Left renal cortex interstitium (tissue), 4 donors: ENCODE measurements around the gene RAB3A. TPM values are rescaled to one million over a fixed set of nuclear protein-coding genes. Genes with fewer than 3 reads are reported as not detected.

Source experiments
- DNase-seq, 4 donors: peaks; one replicate each; pipeline ENCODE4 v3.0.0-alpha.2; 2013; ENCODE audit warnings: low read depth in 4 of 4, low spot score in 2 of 4, missing footprints in 1 of 4
- polyA plus RNA-seq, 4 donors: library from polyadenylated mRNA; unstranded; fragments of 120-200 nt; gene quantifications; one replicate each; pipeline ENCODE4 v1.2.1, GENCODE V29; 2013; ENCODE audit not compliant: insufficient read length in 4 of 4

The RAB3A gene
- polyA plus RNA-seq, 4 donors: 4.6 to 5.8 (median 5.3) TPM

DNA sequence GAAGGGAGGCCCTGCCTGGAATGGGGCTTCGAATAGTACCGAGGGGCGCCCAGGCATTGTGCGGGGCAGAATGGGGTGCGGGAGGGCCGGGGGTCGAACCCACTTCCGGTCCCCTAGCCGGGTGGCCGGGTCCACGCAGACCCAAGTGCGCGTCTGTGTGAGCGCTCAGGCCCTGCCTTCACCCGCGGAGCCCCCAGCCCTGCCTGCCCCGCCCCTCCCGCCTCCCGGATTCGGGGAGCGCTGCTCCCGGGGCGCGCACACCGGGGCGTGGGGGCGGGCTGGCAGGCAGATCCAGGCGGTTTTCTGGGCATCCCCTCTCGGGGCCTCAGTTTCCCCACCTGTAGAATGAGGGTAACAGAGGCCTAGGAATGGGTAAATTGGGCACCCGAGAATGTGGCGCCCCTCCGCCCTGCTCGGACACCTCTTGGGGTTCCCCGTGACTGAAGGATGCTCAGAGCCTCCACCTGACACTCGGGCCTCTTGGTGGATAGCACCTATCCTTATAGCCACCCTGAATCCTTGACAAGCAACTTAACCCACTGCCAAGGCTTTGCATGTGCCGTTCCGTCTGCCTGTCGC, 50.2 kb downstream of the RAB3A start:
- DNase-seq: no peak

DNA sequence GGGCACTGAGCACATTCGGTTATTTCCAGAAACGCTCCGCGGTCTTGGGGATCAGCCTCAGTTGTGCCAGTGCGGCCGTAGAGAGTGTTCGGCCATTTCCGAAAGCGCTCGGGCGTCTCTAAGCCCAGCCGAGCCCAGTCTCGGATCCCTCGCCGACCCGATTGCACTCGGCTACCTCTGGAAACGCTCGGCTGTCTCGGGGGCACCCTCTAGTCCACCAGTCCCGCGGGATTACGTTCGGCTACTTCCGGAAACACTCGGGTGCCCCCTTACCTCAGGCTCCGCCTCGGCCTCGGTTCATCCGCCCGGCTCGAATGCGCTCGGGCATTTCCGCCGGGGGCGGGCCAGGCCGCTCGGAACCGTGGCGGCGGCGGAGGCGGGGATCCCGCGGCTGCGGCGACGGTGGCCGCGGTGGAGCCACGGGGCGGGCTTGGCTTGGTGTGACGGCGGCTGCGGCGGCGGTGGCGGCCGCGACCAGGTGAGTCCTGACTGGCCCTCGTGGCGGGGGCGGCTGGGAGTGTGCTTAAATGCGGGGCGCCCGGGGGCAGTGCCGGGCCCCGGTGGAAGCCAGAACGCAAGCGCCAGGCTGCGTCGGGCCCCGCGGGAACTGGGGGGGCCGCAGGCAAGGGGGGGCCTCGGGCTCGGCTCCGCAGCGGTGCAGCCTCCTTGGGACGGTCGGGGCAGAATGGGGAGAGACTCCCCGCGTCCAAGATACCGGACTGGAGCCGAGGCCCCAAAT, 50.9 kb downstream of the RAB3A start, which contains the start of gene PIK3R2:
PIK3R2 (plus strand) TSS at position 347 of the 739 bp plus-strand sequence. CDS start 2,717 bp downstream, outside the sequence.
- DNase-seq: peak; percentile 98 to 99 (median 99)

DNA sequence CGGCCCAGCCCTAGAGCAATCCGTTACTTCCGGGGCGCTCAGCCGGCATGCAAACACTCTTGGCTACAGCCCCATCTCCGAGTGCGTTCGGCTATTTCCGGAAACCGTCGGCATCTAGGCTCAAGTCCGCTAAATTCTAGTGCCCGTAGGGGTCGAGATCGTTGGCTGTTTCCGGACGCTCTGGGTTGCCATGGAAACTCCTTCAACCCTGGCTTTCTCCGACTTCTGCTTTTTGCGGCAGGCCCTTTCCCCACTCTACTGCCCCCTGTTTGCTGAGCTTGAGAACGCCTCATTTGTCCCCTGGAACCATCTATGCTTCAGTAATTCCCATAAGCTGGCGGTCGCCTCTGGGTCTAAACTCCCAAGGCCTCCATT, 51.4 kb downstream of the RAB3A start:
- DNase-seq: peak; percentile 94 to 98 (median 96)

DNA sequence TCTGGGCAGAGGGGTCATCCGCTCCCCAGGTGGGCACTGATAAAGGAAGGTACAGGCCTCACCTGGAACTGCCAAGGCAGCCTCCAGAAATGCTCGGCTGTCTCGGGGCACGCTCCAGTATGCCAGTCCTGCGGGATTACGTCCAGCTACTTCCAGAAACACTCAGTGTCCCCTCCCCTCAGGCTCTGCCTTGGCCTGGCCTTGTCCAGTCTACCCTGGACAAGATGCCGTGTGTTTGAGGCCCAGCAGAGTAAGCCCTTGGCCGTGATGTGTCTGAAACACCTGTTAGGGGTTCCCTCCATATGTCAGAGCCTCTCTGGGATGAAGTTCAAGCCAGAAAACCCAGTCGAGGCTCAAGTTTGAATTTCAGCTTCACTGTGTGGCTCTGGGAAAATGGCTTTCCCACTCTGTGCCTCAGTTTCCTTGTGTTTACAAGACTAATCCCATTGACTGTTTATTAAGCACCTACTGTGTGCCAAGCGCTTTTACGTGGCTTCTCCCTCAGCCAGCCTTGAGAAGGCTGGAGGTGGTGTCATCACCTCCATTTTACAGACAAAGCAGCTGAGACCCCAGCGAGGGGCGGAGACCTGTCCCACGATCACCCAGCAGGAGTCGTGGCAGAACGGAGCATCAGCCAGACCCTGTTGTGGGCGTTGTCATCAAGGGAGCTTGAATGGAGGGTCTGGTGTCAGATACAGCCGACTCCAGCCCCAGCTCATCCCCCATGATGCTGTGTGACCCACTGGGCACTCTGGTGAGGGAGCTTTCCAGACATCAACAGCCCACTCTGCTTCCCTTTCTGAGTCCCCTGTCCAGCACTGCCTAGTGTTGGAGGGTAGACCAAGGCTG, 52.8 kb downstream of the RAB3A start:
- no peak for DNase-seq

DNA sequence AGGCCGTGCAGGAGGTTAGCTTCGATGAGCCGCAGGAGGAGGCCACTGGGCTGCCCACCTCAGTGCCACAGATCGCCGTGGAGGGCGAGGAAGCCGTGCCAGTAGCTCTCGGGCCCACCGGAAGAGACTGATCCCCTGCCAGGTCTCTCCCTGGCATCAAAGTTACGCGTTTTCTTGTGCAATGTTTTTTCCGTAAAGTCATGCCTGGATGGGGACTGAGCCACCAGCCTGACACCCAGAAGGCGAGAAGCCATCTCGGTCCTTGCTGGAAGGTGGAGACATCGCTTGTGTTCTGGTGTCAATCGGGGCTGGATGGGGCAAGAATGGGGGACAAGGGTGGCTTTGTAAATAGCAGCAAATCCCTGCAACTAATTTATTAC, 54.3 kb downstream of the RAB3A start:
- no peak for DNase-seq

DNA sequence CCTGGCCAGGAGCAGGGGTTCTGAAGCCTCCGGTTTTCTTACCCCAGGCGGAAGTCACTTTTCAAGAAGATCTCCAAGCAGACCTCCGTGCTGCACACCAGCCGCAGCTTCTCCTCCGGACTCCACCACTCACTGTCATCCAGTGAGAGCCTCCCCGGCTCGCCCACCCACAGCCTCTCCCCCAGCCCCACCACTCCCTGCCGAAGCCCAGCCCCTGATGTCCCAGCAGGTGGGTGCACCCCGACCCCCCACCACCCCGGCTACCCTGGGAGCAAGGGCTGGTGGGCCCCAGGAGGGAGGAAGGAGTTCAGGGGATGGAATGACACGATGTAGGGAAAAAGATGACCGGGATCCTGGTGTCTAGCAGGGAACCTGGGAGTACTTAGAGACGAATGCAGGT, 56.4 kb downstream of the RAB3A start:
- DNase-seq: no peak

Other genes starting within 250 kb of the RAB3A start
- gene KCNN1, start 236.9 kb downstream of the RAB3A start, polyA plus RNA-seq: 1 to 10 TPM; 5.6 to 8.4 (median 7.0) TPM
- gene ARRDC2, start 195.9 kb downstream of the RAB3A start, polyA plus RNA-seq: 1 to 10 TPM; 4.9 to 6.0 (median 5.3) TPM
- under 1 TPM; 0.18 to 0.42 (median 0.31) TPM for gene IL12RB1, start 117.1 kb downstream of the RAB3A start, polyA plus RNA-seq
- gene MAST3, start 106.3 kb downstream of the RAB3A start, polyA plus RNA-seq: 1 to 10 TPM; 3.5 to 9.6 (median 6.3) TPM
- 10 to 100 TPM; 27.8 to 39.6 (median 34.3) TPM for gene PIK3R2, start 50.9 kb downstream of the RAB3A start, polyA plus RNA-seq
- gene IFI30, start 30.2 kb downstream of the RAB3A start, polyA plus RNA-seq: 10 to 100 TPM; 12.4 to 22.4 (median 15.3) TPM
- 10 to 100 TPM in 2 of 4 donors, 1 to 10 TPM in 2; 8.1 to 12.1 (median 10.6) TPM for gene MPV17L2, start 10.8 kb downstream of the RAB3A start, polyA plus RNA-seq
- 1 to 10 TPM; 1.1 to 2.1 (median 1.4) TPM for gene PDE4C, start 22.4 kb upstream of the RAB3A start, polyA plus RNA-seq
- 10 to 100 TPM in 2 of 4 donors, 1 to 10 TPM in 2; 3.4 to 13.8 (median 8.9) TPM for gene IQCN, start 70.4 kb upstream of the RAB3A start, polyA plus RNA-seq
- 100 to 1,000 TPM in 2 of 4 donors, 10 to 100 TPM in 2; 75.4 to 102 (median 91.3) TPM for gene JUND, start 77.6 kb upstream of the RAB3A start, polyA plus RNA-seq
- 100 to 1,000 TPM in 2 of 4 donors, 10 to 100 TPM in 2; 90.4 to 134 (median 105) TPM for gene LSM4, start 119.0 kb upstream of the RAB3A start, polyA plus RNA-seq
- 10 to 100 TPM; 21.2 to 31.5 (median 26.5) TPM for gene PGPEP1, start 136.6 kb upstream of the RAB3A start, polyA plus RNA-seq
- 10 to 100 TPM in 1 of 4 donors, 1 to 10 TPM in 3; 5.5 to 19.2 (median 8.2) TPM for gene GDF15, start 182.1 kb upstream of the RAB3A start, polyA plus RNA-seq
- gene LRRC25, start 193.6 kb upstream of the RAB3A start, polyA plus RNA-seq: 1 to 10 TPM in 2 of 4 donors, under 1 TPM in 2; 0.79 to 1.9 (median 1.1) TPM
- 100 to 1,000 TPM in 3 of 4 donors, 10 to 100 TPM in 1; 56.3 to 130 (median 114) TPM for gene SSBP4, start 215.4 kb upstream of the RAB3A start, polyA plus RNA-seq
- gene ISYNA1, start 234.1 kb upstream of the RAB3A start, polyA plus RNA-seq: 100 to 1,000 TPM in 3 of 4 donors, 10 to 100 TPM in 1; 85.7 to 154 (median 134) TPM